Central memory CD8-positive, alpha-beta T cell (primary cell): ENCODE data around the gene CHKA.
A peak's percentile ranks its signal among the peaks of the same experiment; 100 is the strongest.

ENCODE experiments used
- ATAC-seq: fragments of 150-1000 bp; cut with Tn5 transposase; replicated peaks from 2 replicates; pipeline ENCODE4 v1.10.0; 2022; ENCODE audit warnings: mild to moderate bottlenecking, moderate FRiP score, moderate number of reproducible peaks; ENCODE audit not compliant: poor library complexity, severe bottlenecking; ENCODE audit errors: extremely low read depth
- DNase-seq, 2 donors: peaks; one replicate each; pipeline ENCODE4 v3.0.0; 2021; ENCODE audit warnings: low spot score in 2 of 2
- H3K27ac Mint-ChIP-seq: one replicate; pipeline ENCODE4 v1.8.0; 2022; ENCODE audit warnings: low read depth, mild to moderate bottlenecking, moderate library complexity, mixed read lengths
- H3K27me3 Mint-ChIP-seq: one replicate; pipeline ENCODE4 v1.8.0; 2022; ENCODE audit warnings: mixed read lengths
- H3K36me3 Mint-ChIP-seq: one replicate; pipeline ENCODE4 v1.8.0; 2022; ENCODE audit warnings: mild to moderate bottlenecking, moderate library complexity, mixed read lengths; ENCODE audit not compliant: insufficient read depth
- H3K4me1 Mint-ChIP-seq: one replicate; pipeline ENCODE4 v1.8.0; 2022; ENCODE audit warnings: mixed read lengths
- H3K4me3 Mint-ChIP-seq: one replicate; pipeline ENCODE4 v1.8.0; 2022; ENCODE audit warnings: mild to moderate bottlenecking, moderate library complexity, mixed read lengths
- H3K9me3 Mint-ChIP-seq: one replicate; pipeline ENCODE4 v1.8.0; 2022; ENCODE audit warnings: mixed read lengths

CHKA gene

GRCh38 chr11:68052137-68052873 lies 68.9 kb downstream of the CHKA start:
- no peaks in the 10 kb centered on the region for H3K4me1 Mint-ChIP-seq
- no peak overlapping the region for H3K4me3 Mint-ChIP-seq
- no peak for DNase-seq
- peak overlapping the region; percentile 41 for H3K27ac Mint-ChIP-seq
- no peaks in the 10 kb centered on the region for H3K9me3 Mint-ChIP-seq
- peaks cover 11% of the 10 kb centered on the region for H3K36me3 Mint-ChIP-seq
- no peaks in the 10 kb centered on the region for H3K27me3 Mint-ChIP-seq
- no peak for ATAC-seq

GRCh38 chr11:68051191-68052136 lies 69.7 kb downstream of the CHKA start:
- ATAC-seq: no peak
- peaks cover 12% of the 10 kb centered on the region for H3K36me3 Mint-ChIP-seq

GRCh38 chr11:68050371-68050841 lies 70.8 kb downstream of the CHKA start:
- Mint-ChIP-seq H3K4me3 (no peak overlapping the region), H3K9me3 (no peaks in the 10 kb centered on the region), H3K36me3 (peaks cover 15% of the 10 kb centered on the region), H3K27ac (peak overlapping the region; percentile 8), H3K4me1 (no peaks in the 10 kb centered on the region), H3K27me3 (no peaks in the 10 kb centered on the region)
- ATAC-seq (no peak), DNase-seq (no peak)

More at GRCh38 chr11:68051191-68052136, 69.7 kb downstream of the CHKA start:
- peak overlapping the region; percentile 8 for H3K27ac Mint-ChIP-seq
- DNase-seq: no peak
- H3K27me3 Mint-ChIP-seq: no peaks in the 10 kb centered on the region
- H3K4me3 Mint-ChIP-seq: no peak overlapping the region
- no peaks in the 10 kb centered on the region for H3K4me1 Mint-ChIP-seq
- H3K9me3 Mint-ChIP-seq: no peaks in the 10 kb centered on the region

GRCh38 chr11:68049509-68050370 lies 71.4 kb downstream of the CHKA start:
- Mint-ChIP-seq H3K27ac (no peak overlapping the region), H3K9me3 (no peaks in the 10 kb centered on the region), H3K27me3 (no peaks in the 10 kb centered on the region), H3K4me3 (no peak overlapping the region), H3K36me3 (peaks cover 15% of the 10 kb centered on the region), H3K4me1 (no peaks in the 10 kb centered on the region)
- DNase-seq (no peak), ATAC-seq (no peak)

GRCh38 chr11:68048681-68049508 lies 72.3 kb downstream of the CHKA start:
- Mint-ChIP-seq H3K4me3 (no peak overlapping the region), H3K27me3 (no peaks in the 10 kb centered on the region), H3K9me3 (no peaks in the 10 kb centered on the region), H3K27ac (no peak overlapping the region), H3K36me3 (peaks cover 15% of the 10 kb centered on the region), H3K4me1 (no peaks in the 10 kb centered on the region)
- ATAC-seq (no peak), DNase-seq (no peak)

- no peak for ATAC-seq
Measured at GRCh38 chr11:68047437-68048290, 73.5 kb downstream of the CHKA start.

GRCh38 chr11:68044898-68045351 lies 76.3 kb downstream of the CHKA start:
- no peak overlapping the region for H3K27ac Mint-ChIP-seq
- no peaks in the 10 kb centered on the region for H3K9me3 Mint-ChIP-seq
- peaks cover 16% of the 10 kb centered on the region for H3K36me3 Mint-ChIP-seq
- H3K27me3 Mint-ChIP-seq: no peaks in the 10 kb centered on the region
- no peak overlapping the region for H3K4me3 Mint-ChIP-seq
- DNase-seq (no peak), ATAC-seq (no peak)
- peaks cover 16% of the 10 kb centered on the region for H3K4me1 Mint-ChIP-seq

More at GRCh38 chr11:68047437-68048290, 73.5 kb downstream of the CHKA start:
- DNase-seq: no peak
- H3K36me3 Mint-ChIP-seq: peaks cover 13% of the 10 kb centered on the region
- H3K4me3 Mint-ChIP-seq: no peak overlapping the region
- no peaks in the 10 kb centered on the region for H3K4me1 Mint-ChIP-seq
- H3K9me3 Mint-ChIP-seq: no peaks in the 10 kb centered on the region
- H3K27me3 Mint-ChIP-seq: no peaks in the 10 kb centered on the region
- H3K27ac Mint-ChIP-seq: no peak overlapping the region

- Mint-ChIP-seq H3K4me1 (peaks cover 22% of the 10 kb centered on the region), H3K27ac (no peak overlapping the region), H3K9me3 (no peaks in the 10 kb centered on the region), H3K36me3 (peaks cover 16% of the 10 kb centered on the region), H3K27me3 (no peaks in the 10 kb centered on the region), H3K4me3 (peak overlapping the region; percentile 27)
- DNase-seq (no peak), ATAC-seq (no peak)
Measured at GRCh38 chr11:68044145-68044813, 76.9 kb downstream of the CHKA start.

GRCh38 chr11:68043349-68044144 lies 77.6 kb downstream of the CHKA start:
- Mint-ChIP-seq H3K9me3 (no peaks in the 10 kb centered on the region), H3K4me1 (peaks cover 25% of the 10 kb centered on the region), H3K27me3 (no peaks in the 10 kb centered on the region), H3K36me3 (peaks cover 13% of the 10 kb centered on the region), H3K4me3 (no peak overlapping the region), H3K27ac (no peak overlapping the region)
- ATAC-seq (no peak), DNase-seq (no peak)

GRCh38 chr11:68043029-68043348 lies 78.2 kb downstream of the CHKA start:
- DNase-seq: no peak
- Mint-ChIP-seq H3K4me1 (peaks cover 25% of the 10 kb centered on the region), H3K9me3 (no peaks in the 10 kb centered on the region), H3K4me3 (no peak overlapping the region), H3K27me3 (no peaks in the 10 kb centered on the region), H3K27ac (no peak overlapping the region), H3K36me3 (peaks cover 15% of the 10 kb centered on the region)
- no peak for ATAC-seq
